NOMO-1 treated with dmso at 0.1 percent for 144 hours (cell line): ENCODE data around the gene RFX2.
"Not testable (repeated sequence)": the region's sequence is repeated elsewhere in the genome, so short reads cannot be mapped to it uniquely, and the experiment has no call there.

ENCODE experiments used
- DNase-seq: peaks from one replicate; lab custom pipeline; 2025; ENCODE audit not compliant: unreplicated experiment; lab: John Stamatoyannopoulos, UW

The RFX2 gene

GRCh38 chr19:6041991-6042481 is 68.3 kb downstream of the RFX2 start:
- DNase-seq: no peak

GRCh38 chr19:6041071-6041470 is 69.2 kb downstream of the RFX2 start:
- DNase-seq: no peak

GRCh38 chr19:6039566-6040225 is 70.6 kb downstream of the RFX2 start:
- DNase-seq: no peak

- no peak for DNase-seq
These were observed 71.5 kb downstream of the RFX2 start for GRCh38 chr19:6038634-6039405.

- no peak for DNase-seq
These were observed 75.3 kb downstream of the RFX2 start for GRCh38 chr19:6035026-6035425.

GRCh38 chr19:6034512-6034911 is 75.8 kb downstream of the RFX2 start:
- no peak for DNase-seq

- DNase-seq: no peak
These were observed 76.5 kb downstream of the RFX2 start for GRCh38 chr19:6033744-6034264.

- DNase-seq: no peak
These were observed 77.5 kb downstream of the RFX2 start for GRCh38 chr19:6032827-6033226.

GRCh38 chr19:6032381-6032780 is 77.9 kb downstream of the RFX2 start:
- no peak for DNase-seq

- DNase-seq: peak; percentile 1
These were observed 80.1 kb downstream of the RFX2 start for GRCh38 chr19:6030214-6030507.

GRCh38 chr19:6026390-6027227 is 83.7 kb downstream of the RFX2 start:
- no peak for DNase-seq

GRCh38 chr19:6024756-6025155 is 85.5 kb downstream of the RFX2 start:
- not testable (repeated sequence) for DNase-seq

- DNase-seq: no peak
These were observed 86.4 kb downstream of the RFX2 start for GRCh38 chr19:6023936-6024335.

- no peak for DNase-seq
These were observed 87.1 kb downstream of the RFX2 start for GRCh38 chr19:6023085-6023682.

- no peak for DNase-seq
These were observed 87.7 kb downstream of the RFX2 start for GRCh38 chr19:6022570-6023064.

- DNase-seq: peak; percentile 38
These were observed 88.3 kb downstream of the RFX2 start for GRCh38 chr19:6021878-6022569.

- no peak for DNase-seq
These were observed 89.1 kb downstream of the RFX2 start for GRCh38 chr19:6020972-6021805.

- DNase-seq: peak; percentile 19
These were observed 90.0 kb downstream of the RFX2 start for GRCh38 chr19:6020166-6020882.

- no peak for DNase-seq
These were observed 91.5 kb downstream of the RFX2 start for GRCh38 chr19:6018786-6019185.
